ENCODE data around the gene JAKMIP1. TPM values are rescaled to one million over a fixed set of nuclear protein-coding genes. Genes with fewer than 3 reads are reported as not detected.

JAKMIP1 gene
- total RNA-seq, 4 donors from 2014 or later: 0.67 to 1.3 (median 1.1) TPM

GRCh38 chr4:6058531-6059374 lies 141.6 kb downstream of the JAKMIP1 start:
- H3K27me3 ChIP-seq: no peaks in the 10 kb centered on the region
- intact Hi-C loops (cut with DNase I): no loop called here
- DNase-seq: no peak
- WGBS, 2 donors: 86 to 93% methylated on average over 8 to 9 of the region's 12 CpGs
- no peak for TF ChIP-seq CTCF (IDR thresholded peaks at IDR 0.05)
- no peak for TF ChIP-seq POLR2A (IDR thresholded peaks at IDR 0.05)
- H3K4me1 ChIP-seq: peaks cover 0 to under 1% (median 0%) of the 10 kb centered on the region in 3 donors
- no peak overlapping the region for H3K27ac ChIP-seq
- H3K36me3 ChIP-seq: no peaks in the 10 kb centered on the region
- no peak overlapping the region for H3K4me3 ChIP-seq
- H3K9me3 ChIP-seq: peaks cover 7 to 62% (median 41%) of the 10 kb centered on the region in 3 donors

- intact Hi-C loops (cut with DNase I): no loop called here
- peaks cover 7 to 60% (median 41%) of the 10 kb centered on the region in 3 donors for H3K9me3 ChIP-seq
- TF ChIP-seq POLR2A (IDR thresholded peaks at IDR 0.05): no peak
- TF ChIP-seq CTCF (IDR thresholded peaks at IDR 0.05): no peak
- no peak for DNase-seq
- H3K27me3 ChIP-seq: no peaks in the 10 kb centered on the region
- no peak overlapping the region for H3K27ac ChIP-seq
- no peak overlapping the region for H3K4me3 ChIP-seq
- H3K4me1 ChIP-seq: peaks cover 0 to 11% (median 0%) of the 10 kb centered on the region in 3 donors
- no peaks in the 10 kb centered on the region for H3K36me3 ChIP-seq
- 80 to 88% methylated on average over 7 to 14 of the region's 15 CpGs for WGBS, 2 donors
Measured at GRCh38 chr4:6056976-6057766, 143.2 kb downstream of the JAKMIP1 start.

GRCh38 chr4:6055436-6055835 lies 144.9 kb downstream of the JAKMIP1 start:
- no peak for DNase-seq
- intact Hi-C loops (cut with DNase I): no loop called here
- TF ChIP-seq CTCF (IDR thresholded peaks at IDR 0.05): no peak
- TF ChIP-seq POLR2A (IDR thresholded peaks at IDR 0.05): no peak
- H3K4me3 ChIP-seq: no peak overlapping the region
- no peaks in the 10 kb centered on the region for H3K36me3 ChIP-seq
- peaks cover 0 to 11% (median 0%) of the 10 kb centered on the region in 4 donors for H3K27me3 ChIP-seq
- H3K4me1 ChIP-seq: peaks cover 0 to 11% (median 0%) of the 10 kb centered on the region in 3 donors
- H3K9me3 ChIP-seq: peaks cover 7 to 43% (median 41%) of the 10 kb centered on the region in 3 donors
- WGBS, 2 donors: 69 to 93% methylated on average over 3 of the region's 4 CpGs
- H3K27ac ChIP-seq: no peak overlapping the region

GRCh38 chr4:6055030-6055429 lies 145.3 kb downstream of the JAKMIP1 start:
- H3K4me3 ChIP-seq: no peak overlapping the region
- H3K27ac ChIP-seq: no peak overlapping the region
- no peak for DNase-seq
- no peaks in the 10 kb centered on the region for H3K36me3 ChIP-seq
- peaks cover 0 to 11% (median 0%) of the 10 kb centered on the region in 3 donors for H3K4me1 ChIP-seq
- TF ChIP-seq CTCF (IDR thresholded peaks at IDR 0.05): no peak
- H3K27me3 ChIP-seq: peaks cover 0 to 14% (median 0%) of the 10 kb centered on the region in 4 donors
- intact Hi-C loops (cut with DNase I): no loop called here
- H3K9me3 ChIP-seq: peaks cover 7 to 39% (median 37%) of the 10 kb centered on the region in 3 donors
- WGBS, 2 donors: 90 to 95% methylated on average over 4 of the region's 4 CpGs

Data from esophagus squamous epithelium (tissue), 5 donors.